Smooth muscle cell (in vitro differentiated cells): ENCODE results near the gene MSI2. TPM values are rescaled to one million over a fixed set of nuclear protein-coding genes. Genes with fewer than 3 reads are reported as not detected.

Source experiments
- DNase-seq: peaks from one replicate; lab custom pipeline; 2025; ENCODE audit not compliant: unreplicated experiment; lab: John Stamatoyannopoulos, UW
- H2AFZ ChIP-seq: fragments of 200-600 bp; sonication (generic); 2 replicates; pipeline ENCODE4 v1.6.0; 2016; ENCODE audit warnings: antibody characterized with exemption, low read depth, mild to moderate bottlenecking
- H3F3A ChIP-seq: fragments of 200-600 bp; sonication (generic); 2 replicates; pipeline ENCODE4 v1.6.0; 2017; ENCODE audit warnings: antibody characterized with exemption, low read depth
- H3K27ac ChIP-seq: fragments of 200-600 bp; sonication (generic); 2 replicates; pipeline ENCODE4 v1.5.1; 2016; ENCODE audit warnings: low read depth, mild to moderate bottlenecking
- H3K27me3 ChIP-seq: fragments of 200-600 bp; sonication (generic); 2 replicates; pipeline ENCODE4 v1.6.1; 2016; ENCODE audit warnings: low read depth, mild to moderate bottlenecking
- H3K36me3 ChIP-seq: fragments of 200-600 bp; sonication (generic); 2 replicates; pipeline ENCODE4 v1.5.1; 2016; ENCODE audit warnings: low read depth
- H3K4me1 ChIP-seq: fragments of 200-600 bp; sonication (generic); 2 replicates; pipeline ENCODE4 v1.5.1; 2016; ENCODE audit warnings: low read depth
- H3K4me2 ChIP-seq: fragments of 200-600 bp; sonication (generic); 2 replicates; pipeline ENCODE4 v1.6.0; 2016; ENCODE audit warnings: mild to moderate bottlenecking
- H3K4me3 ChIP-seq: fragments of 200-600 bp; sonication (generic); 2 replicates; pipeline ENCODE4 v1.5.1; 2016; ENCODE audit warnings: mild to moderate bottlenecking
- H3K79me2 ChIP-seq: fragments of 200-600 bp; sonication (generic); 2 replicates; pipeline ENCODE4 v1.6.0; 2016; ENCODE audit warnings: low read depth, mild to moderate bottlenecking
- H3K9ac ChIP-seq: fragments of 200-600 bp; sonication (generic); 2 replicates; pipeline ENCODE4 v1.6.0; 2016; ENCODE audit warnings: low read depth
- H3K9me3 ChIP-seq: fragments of 200-600 bp; sonication (generic); replicated peaks from 2 replicates; pipeline ENCODE4 v1.5.1; 2016; ENCODE audit warnings: low read depth
- H4K20me1 ChIP-seq: fragments of 200-600 bp; sonication (generic); 2 replicates; pipeline ENCODE4 v1.6.0; 2016; ENCODE audit warnings: low read depth
- CTCF ChIP-seq: fragments of 200-600 bp; sonication (generic); IDR thresholded peaks from 2 replicates; pipeline ENCODE4 v1.5.1; 2017; ENCODE audit warnings: borderline replicate concordance, mild to moderate bottlenecking, antibody characterized with exemption; ENCODE audit not compliant: insufficient read depth, poor library complexity, severe bottlenecking
- WGBS: methylation state at CpG from one replicate; pipeline ENCODE4 v1.1.7; 2016; ENCODE audit warnings: low lambda C conversion rate; 5-methylcytosine and 5-hydroxymethylcytosine counted together
- polyA plus RNA-seq: library from polyadenylated mRNA; unstranded; fragments of >200 nt; fragmentation: Nextera tagmentation; extraction: Ambion mirVana; gene quantifications from 2 replicates; pipeline ENCODE4 v1.2.1, GENCODE V29; 2016
- total RNA-seq: library from RNA; depleted of rRNA; stranded (reverse); fragments of >200 nt; gene quantifications from 2 replicates; pipeline ENCODE4 v1.2.3, GENCODE V29; 2014

The MSI2 gene
- total and polyA plus RNA-seq, 2 experiments from 2014 or later = 5.7 to 36.5 TPM

DNA sequence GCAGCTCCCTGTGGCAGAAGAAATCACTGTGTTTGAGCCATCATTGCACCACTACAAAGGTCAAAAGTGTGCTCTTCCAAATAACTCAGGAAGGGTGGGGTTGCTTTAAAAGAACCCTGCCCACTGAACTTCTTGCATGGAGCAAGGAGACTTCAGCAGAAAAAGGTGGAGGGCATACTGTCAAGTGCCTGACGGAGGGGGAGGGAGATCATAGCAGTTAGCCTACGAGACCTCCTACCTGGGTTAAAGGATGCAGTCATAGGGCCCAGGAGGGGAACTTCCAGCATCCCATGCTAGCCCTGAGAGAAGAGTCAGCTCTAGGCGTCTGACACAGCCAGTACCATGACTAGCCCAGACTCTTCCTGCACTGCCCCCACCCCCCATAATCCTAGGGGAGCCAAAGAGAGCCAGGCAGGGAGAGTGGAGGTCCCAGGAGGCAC, 45.3 kb upstream of the MSI2 start:
- H3K9ac ChIP-seq = no peak overlapping the region
- H2AFZ ChIP-seq = no peak overlapping the region
- 67% methylated on average over 3 of the region's 3 CpGs for WGBS

GRCh38 chr17:57211543-57211942, 44.8 kb upstream of the MSI2 start:
- no peak for TF ChIP-seq CTCF
- H3K36me3 ChIP-seq = no peaks in the 10 kb centered on the region
- H3F3A ChIP-seq = no peaks in the 10 kb centered on the region
- no peaks in the 10 kb centered on the region for H3K4me1 ChIP-seq
- H3K4me3 ChIP-seq = no peak overlapping the region
- no peak overlapping the region for H3K27ac ChIP-seq
- H4K20me1 ChIP-seq = no peaks in the 10 kb centered on the region
- DNase-seq = no peak
- WGBS = 48% methylated on average over 4 of the region's 4 CpGs
- no peak overlapping the region for H3K9ac ChIP-seq
- H3K9me3 ChIP-seq = no peaks in the 10 kb centered on the region
- no peaks in the 10 kb centered on the region for H3K27me3 ChIP-seq
- no peak overlapping the region for H3K4me2 ChIP-seq
- H2AFZ ChIP-seq = no peak overlapping the region
- no peaks in the 10 kb centered on the region for H3K79me2 ChIP-seq

More for the DNA sequence above, 45.3 kb upstream of the MSI2 start:
- Histone ChIP-seq H3K4me2 (no peak overlapping the region), H4K20me1 (no peaks in the 10 kb centered on the region), H3K27ac (no peak overlapping the region), H3K4me1 (no peaks in the 10 kb centered on the region), H3F3A (no peaks in the 10 kb centered on the region), H3K4me3 (no peak overlapping the region), H3K79me2 (no peaks in the 10 kb centered on the region), H3K27me3 (no peaks in the 10 kb centered on the region), H3K36me3 (no peaks in the 10 kb centered on the region), H3K9me3 (no peaks in the 10 kb centered on the region)
- DNase-seq = no peak
- TF ChIP-seq CTCF = no peak

GRCh38 chr17:57213180-57213825, 43.0 kb upstream of the MSI2 start:
- Histone ChIP-seq H3K27ac (no peak overlapping the region), H3K4me2 (no peak overlapping the region), H3K4me3 (no peak overlapping the region), H2AFZ (no peak overlapping the region), H3K36me3 (no peaks in the 10 kb centered on the region), H3K79me2 (no peaks in the 10 kb centered on the region), H3F3A (no peaks in the 10 kb centered on the region), H4K20me1 (no peaks in the 10 kb centered on the region), H3K27me3 (no peaks in the 10 kb centered on the region), H3K9me3 (no peaks in the 10 kb centered on the region), H3K4me1 (no peaks in the 10 kb centered on the region), H3K9ac (no peak overlapping the region)
- no peak for DNase-seq
- TF ChIP-seq CTCF = no peak
- WGBS = 73% methylated on average over 5 of the region's 5 CpGs

GRCh38 chr17:57215317-57215716, 41.0 kb upstream of the MSI2 start:
- DNase-seq = no peak
- no peaks in the 10 kb centered on the region for H3K79me2 ChIP-seq
- no peaks in the 10 kb centered on the region for H4K20me1 ChIP-seq
- H3K4me3 ChIP-seq = no peak overlapping the region
- H3F3A ChIP-seq = no peaks in the 10 kb centered on the region
- H2AFZ ChIP-seq = no peak overlapping the region
- no peaks in the 10 kb centered on the region for H3K9me3 ChIP-seq
- no peak overlapping the region for H3K9ac ChIP-seq
- no peak overlapping the region for H3K27ac ChIP-seq
- H3K27me3 ChIP-seq = no peaks in the 10 kb centered on the region
- no peaks in the 10 kb centered on the region for H3K36me3 ChIP-seq
- H3K4me1 ChIP-seq = no peaks in the 10 kb centered on the region
- H3K4me2 ChIP-seq = no peak overlapping the region
- WGBS = 87% methylated on average over 8 of the region's 8 CpGs
- TF ChIP-seq CTCF = no peak
